GM21619 (cell line): Measurements from ENCODE around the gene SIRT3.

ENCODE experiments used
- ATAC-seq: cut with Tn5 transposase; IDR thresholded peaks from one replicate; pipeline ENCODE4 v1.9.1; 2021; ENCODE audit not compliant: unreplicated experiment

SIRT3 gene

GRCh38 chr11:235997-236773, at the start of gene SIRT3:
SIRT3 (minus strand) TSS chr11:236342; CDS start chr11:236328, 14 bp downstream.
- ATAC-seq, result peak; percentile 74

GRCh38 chr11:285894-286220, 49.7 kb upstream of the SIRT3 start:
- ATAC-seq, result no peak

GRCh38 chr11:285021-285893, 49.1 kb upstream of the SIRT3 start:
- ATAC-seq, result no peak

GRCh38 chr11:284105-285020, 48.2 kb upstream of the SIRT3 start:
- no peak for ATAC-seq

GRCh38 chr11:283405-284104, 47.4 kb upstream of the SIRT3 start:
- no peak for ATAC-seq

GRCh38 chr11:282630-283360, 46.7 kb upstream of the SIRT3 start:
- no peak for ATAC-seq

GRCh38 chr11:282171-282570, 46.0 kb upstream of the SIRT3 start:
- ATAC-seq, result no peak

- no peak for ATAC-seq
Measured at GRCh38 chr11:281486-282161, 45.5 kb upstream of the SIRT3 start.

GRCh38 chr11:280706-281485, 44.8 kb upstream of the SIRT3 start:
- ATAC-seq, result no peak

- ATAC-seq, result no peak
Measured at GRCh38 chr11:279966-280705, 44.0 kb upstream of the SIRT3 start.

- ATAC-seq, result no peak
Measured at GRCh38 chr11:279040-279965, 43.2 kb upstream of the SIRT3 start.

- no peak for ATAC-seq
Measured at GRCh38 chr11:278001-278951, 42.1 kb upstream of the SIRT3 start, which contains the start of gene NLRP6. NLRP6 (plus strand) TSS chr11:278407; CDS start chr11:278570, 163 bp downstream.

- no peak for ATAC-seq
Measured at GRCh38 chr11:276219-276618, 40.1 kb upstream of the SIRT3 start.

- ATAC-seq, result no peak
Measured at GRCh38 chr11:272931-273198, 36.7 kb upstream of the SIRT3 start.

GRCh38 chr11:272195-272930, 36.2 kb upstream of the SIRT3 start:
- ATAC-seq, result no peak
